HG02943 (cell line): ENCODE data around the gene NOBOX.
"Not testable (repeated sequence)": the region's sequence is repeated elsewhere in the genome, so short reads cannot be mapped to it uniquely, and the experiment has no call there.

Experiments used
- ATAC-seq: cut with Tn5 transposase; IDR thresholded peaks from one replicate; pipeline ENCODE4 v1.9.1; 2021; ENCODE audit warnings: mild to moderate bottlenecking, low read depth, moderate library complexity; ENCODE audit not compliant: unreplicated experiment

Gene NOBOX

GRCh38 chr7:144403649-144404061 lies at the start of gene NOBOX:
TSS of gene NOBOX (minus strand) at chr7:144403693.
- ATAC-seq: no peak

GRCh38 chr7:144452064-144452463 lies 48.6 kb upstream of the NOBOX start:
- ATAC-seq: no peak

GRCh38 chr7:144445590-144445989 lies 42.1 kb upstream of the NOBOX start:
- no peak for ATAC-seq

- ATAC-seq: no peak
Observed at GRCh38 chr7:144439717-144440205, 36.3 kb upstream of the NOBOX start.

- no peak for ATAC-seq
Observed at GRCh38 chr7:144438759-144439158, 35.3 kb upstream of the NOBOX start.

- ATAC-seq: no peak
Observed at GRCh38 chr7:144437370-144438191, 34.1 kb upstream of the NOBOX start.

GRCh38 chr7:144436500-144436899 lies 33.0 kb upstream of the NOBOX start:
- no peak for ATAC-seq

- no peak for ATAC-seq
Observed at GRCh38 chr7:144428431-144428830, 24.9 kb upstream of the NOBOX start.

- ATAC-seq: not testable (repeated sequence)
Observed at GRCh38 chr7:144427539-144427938, 24.0 kb upstream of the NOBOX start.

GRCh38 chr7:144418931-144419330 lies 15.4 kb upstream of the NOBOX start:
- ATAC-seq: not testable (repeated sequence)

GRCh38 chr7:144416341-144416740 lies 12.8 kb upstream of the NOBOX start:
- no peak for ATAC-seq

- ATAC-seq: no peak
Observed at GRCh38 chr7:144415858-144416257, 12.4 kb upstream of the NOBOX start.

GRCh38 chr7:144414815-144415214 lies 11.3 kb upstream of the NOBOX start:
- ATAC-seq: no peak

- ATAC-seq: no peak
Observed at GRCh38 chr7:144410441-144410840, 6.9 kb upstream of the NOBOX start.

- no peak for ATAC-seq
Observed at GRCh38 chr7:144408121-144408520, 4.6 kb upstream of the NOBOX start.

- no peak for ATAC-seq
Observed at GRCh38 chr7:144407266-144407931, 3.9 kb upstream of the NOBOX start.

- ATAC-seq: no peak
Observed at GRCh38 chr7:144404946-144405345, 1.5 kb upstream of the NOBOX start.

- ATAC-seq: no peak
Observed at GRCh38 chr7:144403102-144403501, 391 bp downstream of the NOBOX start.

- ATAC-seq: no peak
Observed at GRCh38 chr7:144401490-144401889, 2.0 kb downstream of the NOBOX start.

- ATAC-seq: no peak
Observed at GRCh38 chr7:144399946-144400345, 3.5 kb downstream of the NOBOX start.

GRCh38 chr7:144398911-144399310 lies 4.6 kb downstream of the NOBOX start:
- no peak for ATAC-seq

GRCh38 chr7:144398291-144398690 lies 5.2 kb downstream of the NOBOX start:
- no peak for ATAC-seq
